Activated CD4-positive, alpha-beta T cell treated with anti-CD3 and anti-CD28 coated beads for 24 hours (primary cell): ENCODE data around the gene PLB1.
A peak's percentile ranks its signal among the peaks of the same experiment; 100 is the strongest.

Experiments
- DNase-seq, 2 donors: peaks; one replicate each; pipeline ENCODE4 v3.0.0-alpha.2; 2020; ENCODE audit warnings: low read depth in 2 of 2

The PLB1 gene

DNA sequence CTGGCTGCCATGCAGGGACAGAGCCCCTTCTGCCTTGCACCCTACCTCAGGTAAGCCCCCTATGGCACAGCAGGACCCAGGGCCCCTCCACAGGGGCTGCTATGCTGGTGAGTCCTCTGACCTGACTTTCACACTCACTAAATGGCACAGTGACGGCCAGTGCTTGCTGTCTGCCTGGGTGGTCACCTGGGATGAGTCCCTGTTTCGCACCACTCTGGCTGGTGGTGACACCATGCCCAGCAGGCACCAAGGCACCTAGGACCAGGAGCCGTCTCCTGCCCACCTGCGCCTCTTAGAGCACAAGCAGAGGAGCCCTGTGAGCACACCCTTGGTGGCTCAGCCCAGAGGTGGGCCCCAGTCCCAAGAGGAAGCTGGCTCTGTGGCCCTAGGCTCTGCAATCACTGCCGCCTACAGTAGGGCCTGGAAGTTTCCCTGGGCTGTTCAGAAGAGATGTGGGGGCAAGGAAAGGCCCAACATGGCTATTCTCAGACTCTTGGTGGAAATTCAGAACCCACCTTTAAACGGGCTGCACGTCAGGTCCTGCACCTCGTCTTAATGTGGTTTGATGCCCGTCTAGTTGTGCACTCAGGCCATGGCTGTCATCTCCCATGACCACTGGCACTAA is 96.0 kb downstream of the PLB1 start:
- DNase-seq: no peak

- no peak for DNase-seq
Measured at GRCh38 chr2:28592481-28592880, 96.6 kb downstream of the PLB1 start.

GRCh38 chr2:28593160-28593755 is 97.4 kb downstream of the PLB1 start:
- no peak for DNase-seq

- no peak for DNase-seq
Measured at GRCh38 chr2:28594000-28594331, 98.1 kb downstream of the PLB1 start.

DNA sequence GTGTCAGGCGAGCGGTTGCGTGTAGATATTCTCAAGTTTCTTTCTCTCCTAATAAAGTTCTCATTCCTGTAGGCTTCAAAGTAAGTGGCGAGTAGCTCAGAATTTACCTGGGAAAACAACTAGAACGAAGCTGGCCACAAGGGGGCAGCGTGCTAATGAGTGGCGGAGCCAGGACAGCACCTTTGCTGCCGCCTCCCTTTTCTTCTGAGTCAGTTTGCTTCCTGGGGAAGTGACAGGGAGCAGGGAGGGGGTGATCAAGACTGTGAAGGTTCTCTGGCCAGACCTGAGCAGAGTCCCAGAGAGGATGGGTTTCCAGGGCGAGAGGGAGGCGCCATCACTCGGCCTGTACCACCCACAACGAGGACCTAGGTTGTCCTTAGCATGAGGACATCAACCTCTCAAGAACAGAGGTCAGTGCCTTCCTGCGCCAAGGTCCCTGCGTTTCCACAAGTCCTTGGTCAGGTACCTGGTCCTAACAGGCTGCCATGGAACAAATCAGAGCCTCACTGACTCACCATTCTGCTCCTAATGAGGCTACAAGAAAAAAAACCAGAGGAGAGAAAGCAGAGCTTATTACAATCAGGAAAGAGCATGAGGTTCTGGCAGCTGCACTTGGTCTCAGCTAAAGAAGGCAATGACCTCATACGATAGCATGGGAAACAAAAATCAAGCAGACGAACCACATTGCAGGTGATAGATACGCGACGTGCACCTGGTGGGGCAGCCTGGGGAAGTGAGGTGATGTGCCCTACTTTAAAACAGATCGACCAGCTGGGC is 98.7 kb downstream of the PLB1 start:
- DNase-seq: peak; percentile 83 to 89

GRCh38 chr2:28595323-28595722 is 99.5 kb downstream of the PLB1 start:
- no peak for DNase-seq

DNA sequence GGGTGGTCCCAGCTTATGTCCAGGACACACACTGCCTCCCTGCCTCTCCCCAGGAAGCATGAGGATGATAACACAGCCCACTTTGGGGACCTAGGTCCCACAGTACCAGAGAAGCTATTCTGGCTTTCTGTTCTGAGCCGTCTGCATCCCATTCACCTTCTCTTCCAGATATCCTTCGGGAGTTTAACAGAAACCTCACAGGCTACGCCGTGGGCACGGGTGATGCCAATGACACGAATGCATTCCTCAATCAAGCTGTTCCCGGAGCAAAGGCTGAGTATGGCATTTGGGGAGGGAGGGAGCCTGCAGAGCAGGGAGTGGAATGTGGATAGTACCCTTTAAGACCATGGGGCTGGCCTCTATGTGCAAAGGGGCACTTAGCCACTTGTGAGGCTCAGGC is 102.6 kb downstream of the PLB1 start:
- DNase-seq: no peak

GRCh38 chr2:28600181-28600580 is 104.3 kb downstream of the PLB1 start:
- no peak for DNase-seq

DNA sequence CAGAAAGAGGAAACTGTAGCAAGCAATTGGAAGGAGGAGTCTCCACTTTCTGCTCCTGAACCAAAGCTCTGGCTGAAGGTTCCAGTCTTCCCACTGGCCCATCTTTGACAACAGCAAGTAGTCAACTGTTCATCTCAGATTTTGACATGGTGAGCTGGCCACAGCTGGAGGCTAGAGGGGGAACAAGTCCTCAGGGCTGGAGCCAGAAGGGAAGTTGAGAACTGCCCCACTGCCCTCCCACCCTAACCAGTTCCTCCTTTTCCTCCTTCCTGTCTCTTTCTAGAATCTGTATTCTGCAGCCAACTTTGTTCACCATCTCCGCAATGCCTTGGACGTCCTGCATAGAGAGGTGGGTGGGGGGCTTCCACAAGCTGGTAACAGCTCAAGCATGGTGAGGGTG is 105.8 kb downstream of the PLB1 start:
- no peak for DNase-seq

GRCh38 chr2:28602136-28602660 is 106.3 kb downstream of the PLB1 start:
- DNase-seq: no peak

- DNase-seq: no peak
Measured at GRCh38 chr2:28602751-28603639, 107.1 kb downstream of the PLB1 start.

DNA sequence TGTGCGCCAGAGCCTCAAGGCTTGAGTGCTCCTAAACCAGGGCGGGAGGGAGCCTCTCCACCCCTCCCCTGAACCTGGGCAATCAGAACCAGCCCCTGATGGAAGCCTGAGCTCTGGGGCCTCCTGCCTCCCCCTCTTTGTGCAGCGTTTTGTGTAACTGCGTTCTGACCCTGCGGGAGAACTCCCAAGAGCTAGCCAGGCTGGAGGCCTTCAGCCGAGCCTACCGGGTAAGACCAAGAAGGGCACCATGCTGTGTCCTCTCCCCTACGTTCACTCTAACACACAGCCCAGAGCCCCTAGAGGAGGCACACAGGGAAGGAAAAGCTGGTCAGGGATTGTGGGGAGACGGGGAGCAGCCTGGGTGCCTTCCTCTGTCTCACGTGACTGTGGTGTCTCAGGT is 108.0 kb downstream of the PLB1 start:
- DNase-seq: no peak

DNA sequence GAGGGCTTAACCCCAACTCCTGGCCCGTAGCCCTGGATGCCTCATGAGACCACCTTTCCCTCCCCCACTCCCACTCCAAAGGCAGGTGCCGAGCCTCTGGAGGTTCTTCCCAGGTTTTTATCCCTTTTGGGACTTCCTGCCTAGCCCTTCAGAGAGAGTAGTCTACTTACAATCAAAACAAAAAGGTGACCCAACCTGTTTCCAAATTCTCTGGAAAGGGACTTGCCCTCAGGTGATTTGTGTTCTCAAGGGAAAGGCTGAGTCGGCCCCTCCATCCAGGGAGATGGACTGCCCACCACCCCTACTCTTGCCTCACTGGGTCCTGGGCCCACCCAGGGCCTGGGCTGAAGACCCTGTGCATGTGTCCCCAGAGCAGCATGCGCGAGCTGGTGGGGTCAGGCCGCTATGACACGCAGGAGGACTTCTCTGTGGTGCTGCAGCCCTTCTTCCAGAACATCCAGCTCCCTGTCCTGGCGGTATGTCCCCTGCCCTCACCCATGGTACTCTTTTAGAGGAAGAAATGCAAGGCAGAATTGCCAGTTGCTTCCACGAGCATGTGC is 108.5 kb downstream of the PLB1 start:
- DNase-seq: no peak

DNA sequence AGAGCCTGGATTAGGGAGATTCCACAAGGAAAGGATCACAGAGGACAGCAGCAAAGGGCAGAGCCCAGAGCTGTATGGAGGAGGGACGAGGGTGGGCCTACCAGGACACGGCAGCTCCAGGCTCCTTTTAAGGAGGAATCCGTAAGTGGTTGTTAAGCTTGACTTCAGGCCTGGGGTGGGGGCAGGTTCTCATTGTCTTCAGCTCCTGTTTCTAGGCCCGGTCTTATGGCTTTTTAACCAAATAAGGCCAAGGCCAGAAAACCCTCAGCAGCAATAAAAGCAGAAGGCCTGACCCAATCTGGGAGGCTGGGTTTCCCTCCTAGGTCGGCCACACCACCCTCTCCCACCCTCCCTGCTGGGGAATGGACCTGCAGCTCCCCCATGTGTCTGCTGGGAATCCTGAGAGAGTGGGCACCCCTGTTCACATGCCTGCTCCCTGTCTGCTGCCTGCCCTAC is 111.2 kb downstream of the PLB1 start:
- DNase-seq: no peak

DNA sequence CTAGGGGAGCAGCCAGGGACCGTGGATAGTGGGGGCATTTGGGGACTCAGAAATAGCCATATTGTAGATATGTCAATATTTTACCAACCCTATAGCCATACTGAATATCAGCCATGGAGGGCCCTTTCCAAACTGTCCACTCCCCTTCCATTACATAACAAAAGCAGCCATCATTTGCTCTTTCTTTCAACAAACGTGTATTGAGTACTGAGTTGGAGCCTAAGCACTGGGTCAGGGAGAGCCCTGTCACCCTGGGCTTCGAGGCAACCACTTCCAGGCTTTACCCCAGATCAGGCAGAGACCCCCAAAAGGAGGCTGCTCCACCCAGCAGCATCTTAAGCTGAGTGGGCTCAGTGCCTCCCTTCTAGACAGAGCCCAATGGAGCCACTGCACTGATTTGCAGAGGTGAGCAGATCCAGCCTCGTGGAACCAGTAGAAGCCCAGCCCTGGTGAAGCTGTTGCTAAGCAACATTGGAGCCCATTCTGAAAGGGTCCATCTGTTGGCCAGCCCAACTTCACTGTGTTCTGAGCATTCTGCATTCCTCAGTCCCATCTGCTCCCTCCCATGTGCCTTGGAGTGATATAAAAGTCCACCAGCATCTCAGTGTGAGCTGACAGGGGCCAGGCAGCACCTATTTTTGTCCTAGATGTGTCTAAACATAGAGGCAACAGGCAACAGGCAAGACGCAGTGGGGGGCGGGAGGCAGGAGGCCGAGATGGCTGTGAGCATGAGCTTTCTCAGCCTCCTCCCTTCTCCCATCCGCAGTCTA is 112.1 kb downstream of the PLB1 start:
- DNase-seq: no peak

- no peak for DNase-seq
Measured at GRCh38 chr2:28608500-28609424, 112.9 kb downstream of the PLB1 start.

GRCh38 chr2:28610583-28611201 is 114.8 kb downstream of the PLB1 start:
- peak in 1 of 2 donors; percentile 29 for DNase-seq

GRCh38 chr2:28612131-28612812 is 116.4 kb downstream of the PLB1 start:
- DNase-seq: no peak

DNA sequence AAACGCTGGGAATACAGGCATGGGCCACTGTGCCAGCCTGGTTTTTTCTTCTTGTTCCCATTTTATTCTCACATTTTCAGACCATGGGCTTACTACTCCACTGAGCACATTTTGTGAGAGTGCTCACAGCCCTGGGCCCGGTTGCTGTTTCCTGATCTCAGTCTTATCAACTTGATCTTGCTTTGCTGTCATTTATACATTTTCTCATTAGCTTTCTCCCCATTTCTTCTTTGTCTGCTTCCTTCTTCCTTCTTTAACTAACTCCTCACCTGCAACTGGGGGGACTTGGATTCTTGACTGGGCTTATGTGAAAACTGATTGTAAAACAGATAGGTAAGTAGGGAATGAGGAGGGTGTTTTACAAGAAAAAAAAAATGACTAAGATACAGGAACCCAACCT is 117.3 kb downstream of the PLB1 start:
- no peak for DNase-seq
